ENCODE data around the gene EPG5.

EPG5 gene

DNA sequence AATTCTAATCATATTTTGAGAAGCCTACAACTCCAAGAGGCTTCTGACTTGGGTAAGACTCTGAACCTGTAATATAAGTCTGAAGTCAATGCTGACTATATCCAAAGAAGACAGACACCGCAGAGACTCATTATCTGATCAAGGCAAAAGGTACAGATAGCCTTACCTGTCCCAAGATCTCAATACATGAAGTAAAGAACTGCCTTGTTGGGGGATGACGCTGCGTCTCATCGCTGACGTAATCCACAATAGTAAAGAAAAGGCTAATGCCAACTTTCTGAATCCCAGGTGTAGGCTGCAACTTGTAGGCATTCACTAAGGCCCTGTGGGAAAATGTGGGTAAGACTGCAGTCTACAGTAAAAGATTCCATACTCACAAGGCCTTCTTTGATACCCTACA is 79.5 kb downstream of the EPG5 start:
- DNase-seq (ENCODE audit: extremely low read depth, insufficient read length): no peak
- Histone ChIP-seq H3K4me3 (replicated peaks; ENCODE audit: low read depth, low read length) (no peak overlapping the region), H3K36me3 (ENCODE audit: control insufficient read depth, insufficient read depth, low read length) (peaks cover 2% of the 10 kb centered on the region), H3K27me3 (replicated peaks; ENCODE audit: control insufficient read depth, insufficient read depth, low read length) (no peaks in the 10 kb centered on the region)
- TF ChIP-seq, protein P1, sequence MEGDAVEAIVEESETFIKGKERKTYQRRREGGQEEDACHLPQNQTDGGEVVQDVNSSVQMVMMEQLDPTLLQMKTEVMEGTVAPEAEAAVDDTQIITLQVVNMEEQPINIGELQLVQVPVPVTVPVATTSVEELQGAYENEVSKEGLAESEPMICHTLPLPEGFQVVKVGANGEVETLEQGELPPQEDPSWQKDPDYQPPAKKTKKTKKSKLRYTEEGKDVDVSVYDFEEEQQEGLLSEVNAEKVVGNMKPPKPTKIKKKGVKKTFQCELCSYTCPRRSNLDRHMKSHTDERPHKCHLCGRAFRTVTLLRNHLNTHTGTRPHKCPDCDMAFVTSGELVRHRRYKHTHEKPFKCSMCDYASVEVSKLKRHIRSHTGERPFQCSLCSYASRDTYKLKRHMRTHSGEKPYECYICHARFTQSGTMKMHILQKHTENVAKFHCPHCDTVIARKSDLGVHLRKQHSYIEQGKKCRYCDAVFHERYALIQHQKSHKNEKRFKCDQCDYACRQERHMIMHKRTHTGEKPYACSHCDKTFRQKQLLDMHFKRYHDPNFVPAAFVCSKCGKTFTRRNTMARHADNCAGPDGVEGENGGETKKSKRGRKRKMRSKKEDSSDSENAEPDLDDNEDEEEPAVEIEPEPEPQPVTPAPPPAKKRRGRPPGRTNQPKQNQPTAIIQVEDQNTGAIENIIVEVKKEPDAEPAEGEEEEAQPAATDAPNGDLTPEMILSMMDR (IDR thresholded peaks at IDR 0.05; ENCODE audit: insufficient read depth, low read length, poor library complexity, severe bottlenecking): no peak

DNA sequence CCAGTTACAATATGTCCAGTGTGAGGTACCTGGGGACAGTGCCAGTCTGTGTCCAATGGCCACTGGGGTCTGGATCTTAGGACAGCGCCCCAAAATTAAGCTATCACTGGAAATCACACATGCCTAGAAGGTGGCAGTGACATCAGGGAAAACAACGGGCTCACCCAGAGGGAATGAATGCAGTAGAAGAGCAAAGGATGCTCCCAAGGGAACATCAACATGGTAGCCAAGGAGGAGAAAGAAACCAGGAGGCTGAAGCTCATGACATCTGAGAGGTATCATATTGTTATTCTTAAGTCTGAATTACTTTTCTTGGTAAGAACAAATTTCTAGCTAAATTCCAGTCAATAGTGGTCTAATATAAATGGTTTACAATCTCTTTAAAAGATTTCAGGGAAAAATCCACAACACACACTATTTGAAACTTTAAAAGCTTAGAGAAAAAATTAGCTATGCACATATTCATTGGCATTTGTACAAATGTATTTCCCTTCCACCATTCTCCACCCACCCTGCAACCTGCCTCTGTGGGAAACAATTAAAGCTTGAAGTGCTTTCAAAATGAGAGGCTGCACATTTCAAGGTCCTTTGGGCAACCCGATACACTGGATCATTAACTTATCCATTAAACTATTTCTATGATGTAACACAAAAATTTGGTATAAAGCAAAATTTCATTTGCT is 86.1 kb downstream of the EPG5 start:
- H3K27me3 ChIP-seq (replicated peaks; ENCODE audit: control insufficient read depth, insufficient read depth, low read length): no peaks in the 10 kb centered on the region
- no peak for DNase-seq (ENCODE audit: extremely low read depth, insufficient read length)
- H3K4me3 ChIP-seq (replicated peaks; ENCODE audit: low read depth, low read length): no peak overlapping the region
- no peaks in the 10 kb centered on the region; the same call in none of the 2 replicates for H3K36me3 ChIP-seq (ENCODE audit: control insufficient read depth, insufficient read depth, low read length)
- TF ChIP-seq, protein P1 (IDR thresholded peaks at IDR 0.05; ENCODE audit: insufficient read depth, low read length, poor library complexity, severe bottlenecking): no peak

DNA sequence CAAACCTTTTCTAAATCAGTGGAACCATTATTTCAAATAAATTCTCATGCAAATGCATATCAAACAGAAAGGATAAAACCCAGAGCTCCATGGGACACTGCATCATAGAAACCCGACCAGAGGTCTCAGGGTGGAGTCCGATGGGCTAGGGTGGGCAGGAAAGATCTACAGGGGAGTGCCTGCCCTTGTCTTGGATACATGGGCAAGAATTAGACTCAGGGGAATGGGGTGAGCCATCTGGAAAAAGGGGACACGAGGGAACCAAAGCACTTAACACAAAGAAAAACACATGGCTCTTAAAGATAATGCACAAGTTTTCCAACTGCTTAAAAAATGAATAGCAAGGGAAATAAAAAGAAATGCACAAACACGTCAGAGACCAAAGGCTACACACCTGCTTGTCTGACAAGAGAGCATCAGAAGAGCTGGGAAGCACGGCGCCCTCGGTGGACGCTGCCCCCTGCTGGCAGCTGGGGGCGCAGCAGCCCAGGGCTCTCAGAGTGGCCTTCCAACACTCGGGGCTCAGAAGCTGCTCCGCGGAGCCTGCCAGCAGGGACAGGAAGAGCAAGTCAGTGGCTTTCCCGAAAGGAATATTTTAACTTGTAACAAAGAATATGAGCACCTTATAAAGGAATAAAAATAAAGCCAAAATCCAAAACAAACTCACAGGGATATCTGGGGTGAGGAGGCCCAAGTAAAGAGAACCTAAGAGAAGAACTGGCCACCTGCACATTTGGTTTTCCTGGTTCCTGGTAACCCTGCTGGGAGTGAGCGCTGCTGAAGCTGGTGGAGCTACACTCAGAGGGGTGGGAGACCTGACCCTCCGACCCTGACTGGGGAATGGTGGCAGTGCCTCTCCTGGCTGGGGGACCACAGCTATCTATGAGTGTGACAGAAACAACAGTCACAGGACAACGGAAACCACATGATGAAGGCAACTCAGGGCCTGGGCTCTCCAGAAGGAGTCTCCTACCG is 87.2 kb downstream of the EPG5 start:
- TF ChIP-seq, protein P1 (IDR thresholded peaks at IDR 0.05; ENCODE audit: insufficient read depth, low read length, poor library complexity, severe bottlenecking): peak; percentile 100
- no peaks in the 10 kb centered on the region; the same call in none of the 2 replicates for H3K36me3 ChIP-seq (ENCODE audit: control insufficient read depth, insufficient read depth, low read length)
- peak; percentile 81 for DNase-seq (ENCODE audit: extremely low read depth, insufficient read length)
- H3K27me3 ChIP-seq (replicated peaks; ENCODE audit: control insufficient read depth, insufficient read depth, low read length): no peaks in the 10 kb centered on the region
- H3K4me3 ChIP-seq (replicated peaks; ENCODE audit: low read depth, low read length): no peak overlapping the region

DNA sequence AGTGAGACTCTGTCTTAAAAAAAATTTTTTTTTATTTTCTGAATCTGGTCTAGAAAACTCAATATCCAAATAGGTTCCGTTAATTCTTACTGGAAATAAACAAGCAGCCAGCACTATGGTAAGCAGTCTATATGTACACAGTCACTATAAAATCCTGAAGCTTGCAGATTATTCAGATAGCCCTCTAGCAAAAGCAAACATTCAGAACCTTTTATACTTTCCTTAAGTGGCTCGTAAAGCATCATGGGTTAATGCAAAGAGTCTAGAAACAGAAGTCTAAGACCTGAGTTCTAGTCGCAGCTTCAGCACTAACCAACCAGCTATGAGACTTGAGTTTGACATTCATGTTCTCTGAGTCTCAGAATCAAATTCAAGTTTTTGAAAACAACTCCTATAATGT is 89.7 kb downstream of the EPG5 start:
- Histone ChIP-seq H3K4me3 (replicated peaks; ENCODE audit: low read depth, low read length) (no peak overlapping the region), H3K36me3 (ENCODE audit: control insufficient read depth, insufficient read depth, low read length) (no peaks in the 10 kb centered on the region; the same call in none of the 2 replicates), H3K27me3 (replicated peaks; ENCODE audit: control insufficient read depth, insufficient read depth, low read length) (no peaks in the 10 kb centered on the region)
- TF ChIP-seq, protein P1 (IDR thresholded peaks at IDR 0.05; ENCODE audit: insufficient read depth, low read length, poor library complexity, severe bottlenecking): no peak
- DNase-seq (ENCODE audit: extremely low read depth, insufficient read length): no peak

DNA sequence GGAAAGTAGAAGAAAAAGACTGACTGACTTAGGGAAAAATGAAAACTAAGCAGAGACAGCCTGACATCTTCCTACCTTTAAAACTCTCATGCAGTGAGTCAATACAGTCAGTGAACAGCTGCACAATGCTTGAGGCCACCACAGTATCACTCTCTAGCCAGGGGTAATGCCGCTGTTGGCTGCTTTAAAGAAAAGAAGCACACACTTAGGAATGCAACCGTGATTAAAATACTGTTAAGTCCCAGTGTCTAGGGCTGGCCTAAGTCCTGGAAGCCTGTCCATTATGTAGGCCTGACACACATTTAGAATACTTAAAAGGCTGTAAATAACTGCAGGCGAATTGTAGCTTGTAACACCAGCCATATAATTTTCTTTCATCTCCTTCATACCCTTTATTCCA is 91.0 kb downstream of the EPG5 start:
- no peaks in the 10 kb centered on the region for H3K27me3 ChIP-seq (replicated peaks; ENCODE audit: control insufficient read depth, insufficient read depth, low read length)
- TF ChIP-seq, protein P1 (IDR thresholded peaks at IDR 0.05; ENCODE audit: insufficient read depth, low read length, poor library complexity, severe bottlenecking): no peak
- no peak for DNase-seq (ENCODE audit: extremely low read depth, insufficient read length)
- H3K36me3 ChIP-seq (ENCODE audit: control insufficient read depth, insufficient read depth, low read length): no peaks in the 10 kb centered on the region; the same call in none of the 2 replicates
- no peak overlapping the region for H3K4me3 ChIP-seq (replicated peaks; ENCODE audit: low read depth, low read length)
